Mesendoderm (in vitro differentiated cells): Measurements from ENCODE around the gene WDPCP.
A peak's percentile ranks its signal among the peaks of the same experiment; 100 is the strongest.

Experiments used
- DNase-seq: peaks from one replicate; pipeline ENCODE4 v3.0.0; 2013
- H2AK5ac ChIP-seq: 2 replicates; pipeline ENCODE4 v1.6.1; 2013; ENCODE audit warnings: low read length, inconsistent platforms
- H2BK120ac ChIP-seq: 2 replicates; pipeline ENCODE4 v1.6.1; 2013; ENCODE audit warnings: low read depth, mild to moderate bottlenecking, low read length, moderate library complexity, mixed read lengths
- H2BK15ac ChIP-seq: replicated peaks from 2 replicates; pipeline ENCODE4 v1.6.1; 2013; ENCODE audit warnings: low read depth, mild to moderate bottlenecking, moderate library complexity
- H2BK5ac ChIP-seq: 2 replicates; pipeline ENCODE4 v1.6.1; 2013; ENCODE audit warnings: low read length, inconsistent platforms
- H3K18ac ChIP-seq: 2 replicates; pipeline ENCODE4 v1.6.1; 2013; ENCODE audit warnings: mild to moderate bottlenecking, low read length, mixed read lengths
- H3K23ac ChIP-seq: one replicate; pipeline ENCODE4 v1.6.1; 2013; ENCODE audit warnings: low read length
- H3K27ac ChIP-seq: 2 replicates; pipeline ENCODE4 v1.5.1; 2013; ENCODE audit warnings: low read depth, mild to moderate bottlenecking, inconsistent platforms, low read length, moderate library complexity
- H3K27me3 ChIP-seq: 2 replicates; pipeline ENCODE4 v1.6.1; 2013; ENCODE audit warnings: low read length, control low read depth, mild to moderate bottlenecking, inconsistent platforms; ENCODE audit not compliant: insufficient read depth, poor library complexity
- H3K36me3 ChIP-seq: 2 replicates; pipeline ENCODE4 v1.6.1; 2013; ENCODE audit warnings: low read length, inconsistent platforms; ENCODE audit not compliant: control insufficient read depth, insufficient read depth
- H3K4ac ChIP-seq: one replicate; pipeline ENCODE4 v1.6.1; 2013; ENCODE audit warnings: low read depth, mild to moderate bottlenecking, low read length, moderate library complexity
- H3K4me1 ChIP-seq: 2 replicates; pipeline ENCODE4 v1.6.1; 2013; ENCODE audit warnings: low read depth, low read length, inconsistent platforms; ENCODE audit not compliant: control insufficient read depth
- H3K4me2 ChIP-seq: 2 replicates; pipeline ENCODE4 v1.6.1; 2013; ENCODE audit warnings: low read length
- H3K4me3 ChIP-seq: 2 replicates; pipeline ENCODE4 v1.5.1; 2013; ENCODE audit warnings: mild to moderate bottlenecking, low read length
- H3K56ac ChIP-seq: one replicate; pipeline ENCODE4 v1.6.1; 2013; ENCODE audit warnings: low read length
- H3K79me1 ChIP-seq: 2 replicates; pipeline ENCODE4 v1.6.1; 2013; ENCODE audit warnings: low read length, inconsistent platforms
- H3K79me2 ChIP-seq: 2 replicates; pipeline ENCODE4 v1.6.1; 2013; ENCODE audit warnings: mild to moderate bottlenecking, low read length; ENCODE audit not compliant: control insufficient read depth, insufficient read depth
- H3K9ac ChIP-seq: 2 replicates; pipeline ENCODE4 v1.6.1; 2013; ENCODE audit warnings: low read length, inconsistent platforms
- H4K5ac ChIP-seq: one replicate; pipeline ENCODE4 v1.6.1; 2013; ENCODE audit warnings: low read length
- H4K8ac ChIP-seq: one replicate; pipeline ENCODE4 v1.6.1; 2013; ENCODE audit warnings: low read depth, mild to moderate bottlenecking, control low read depth, low read length, moderate library complexity
- WGBS: extraction: QIAGEN DNeasy Blood & Tissue Kit; methylation state at CpG from one replicate; pipeline ENCODE4 v1.1.7; 2013; ENCODE audit warnings: low lambda C conversion rate, missing lambda C conversion rate; ENCODE audit not compliant: insufficient coverage; ENCODE audit errors: extremely low coverage; 5-methylcytosine and 5-hydroxymethylcytosine counted together

Gene WDPCP

GRCh38 chr2:63218800-63219526 is 369.3 kb downstream of the WDPCP start:
- Histone ChIP-seq H2AK5ac (no peak overlapping the region), H3K27me3 (no peaks in the 10 kb centered on the region), H3K4me3 (no peak overlapping the region), H3K4me1 (no peaks in the 10 kb centered on the region), H3K27ac (no peak overlapping the region), H3K36me3 (no peaks in the 10 kb centered on the region), H3K56ac (no peak overlapping the region), H2BK120ac (no peak overlapping the region), H3K4me2 (no peak overlapping the region), H3K4ac (no peak overlapping the region), H3K79me1 (no peaks in the 10 kb centered on the region), H3K18ac (no peak overlapping the region), H3K9ac (no peak overlapping the region), H2BK5ac (no peak overlapping the region), H3K79me2 (no peaks in the 10 kb centered on the region), H4K5ac (no peak overlapping the region), H4K8ac (no peak overlapping the region), H2BK15ac (no peak overlapping the region), H3K23ac (no peak overlapping the region)
- DNase-seq: no peak
- no CpG with 5 or more reads among the region's 4 CpGs for WGBS

GRCh38 chr2:63195310-63195709 is 393.0 kb downstream of the WDPCP start:
- Histone ChIP-seq H3K4me2 (no peak overlapping the region), H3K79me2 (no peaks in the 10 kb centered on the region), H3K4me1 (no peaks in the 10 kb centered on the region), H3K36me3 (no peaks in the 10 kb centered on the region), H2BK5ac (no peak overlapping the region), H4K8ac (no peak overlapping the region), H3K9ac (no peak overlapping the region), H3K23ac (no peak overlapping the region), H3K56ac (no peak overlapping the region), H3K79me1 (no peaks in the 10 kb centered on the region), H2AK5ac (no peak overlapping the region), H3K4ac (no peak overlapping the region), H4K5ac (no peak overlapping the region), H2BK15ac (no peak overlapping the region), H3K18ac (no peak overlapping the region), H3K27ac (no peak overlapping the region), H3K27me3 (no peaks in the 10 kb centered on the region), H2BK120ac (no peak overlapping the region), H3K4me3 (no peak overlapping the region)
- DNase-seq: no peak
- no CpG with 5 or more reads among the region's 3 CpGs for WGBS

GRCh38 chr2:63194175-63194574 is 394.1 kb downstream of the WDPCP start:
- H3K79me1 ChIP-seq: no peaks in the 10 kb centered on the region
- no peak overlapping the region for H3K4me2 ChIP-seq
- no peak overlapping the region for H3K4me3 ChIP-seq
- H3K56ac ChIP-seq: no peak overlapping the region
- H2BK5ac ChIP-seq: no peak overlapping the region
- peak; percentile 9 for DNase-seq
- no peaks in the 10 kb centered on the region for H3K27me3 ChIP-seq
- H3K4me1 ChIP-seq: no peaks in the 10 kb centered on the region
- H2AK5ac ChIP-seq: no peak overlapping the region
- no peaks in the 10 kb centered on the region for H3K36me3 ChIP-seq
- no peak overlapping the region for H3K4ac ChIP-seq
- no peak overlapping the region for H3K9ac ChIP-seq
- no peak overlapping the region for H3K27ac ChIP-seq
- no peaks in the 10 kb centered on the region for H3K79me2 ChIP-seq
- no peak overlapping the region for H4K8ac ChIP-seq
- no peak overlapping the region for H2BK15ac ChIP-seq
- no peak overlapping the region for H4K5ac ChIP-seq
- no peak overlapping the region for H3K23ac ChIP-seq
- H3K18ac ChIP-seq: no peak overlapping the region
- no peak overlapping the region for H2BK120ac ChIP-seq

GRCh38 chr2:63192889-63193774 is 395.1 kb downstream of the WDPCP start:
- no peak overlapping the region for H2AK5ac ChIP-seq
- H2BK120ac ChIP-seq: no peak overlapping the region
- no peak overlapping the region for H3K18ac ChIP-seq
- no peaks in the 10 kb centered on the region for H3K4me1 ChIP-seq
- no peaks in the 10 kb centered on the region for H3K79me1 ChIP-seq
- no peak overlapping the region for H3K4me2 ChIP-seq
- no peak overlapping the region for H3K9ac ChIP-seq
- no peak overlapping the region for H2BK15ac ChIP-seq
- no peak overlapping the region for H4K5ac ChIP-seq
- H3K4ac ChIP-seq: no peak overlapping the region
- H3K27me3 ChIP-seq: no peaks in the 10 kb centered on the region
- no peak overlapping the region for H3K27ac ChIP-seq
- no peak overlapping the region for H2BK5ac ChIP-seq
- no CpG with 5 or more reads among the region's 2 CpGs for WGBS
- H3K36me3 ChIP-seq: no peaks in the 10 kb centered on the region
- no peak overlapping the region for H3K4me3 ChIP-seq
- H3K79me2 ChIP-seq: no peaks in the 10 kb centered on the region
- no peak overlapping the region for H3K23ac ChIP-seq
- no peak overlapping the region for H3K56ac ChIP-seq
- DNase-seq: no peak
- H4K8ac ChIP-seq: no peak overlapping the region

- no peak overlapping the region for H3K23ac ChIP-seq
- H4K5ac ChIP-seq: no peak overlapping the region
- H3K79me2 ChIP-seq: no peaks in the 10 kb centered on the region
- H3K27me3 ChIP-seq: no peaks in the 10 kb centered on the region
- no peak overlapping the region for H3K4me2 ChIP-seq
- H3K56ac ChIP-seq: no peak overlapping the region
- no peaks in the 10 kb centered on the region for H3K4me1 ChIP-seq
- H3K9ac ChIP-seq: no peak overlapping the region
- H3K27ac ChIP-seq: no peak overlapping the region
- H3K79me1 ChIP-seq: no peaks in the 10 kb centered on the region
- no peak overlapping the region for H3K4me3 ChIP-seq
- H3K18ac ChIP-seq: no peak overlapping the region
- no peak overlapping the region for H2BK5ac ChIP-seq
- no peak overlapping the region for H2AK5ac ChIP-seq
- H3K36me3 ChIP-seq: no peaks in the 10 kb centered on the region
- H3K4ac ChIP-seq: no peak overlapping the region
- no peak overlapping the region for H4K8ac ChIP-seq
- peak; percentile 36 for DNase-seq
- H2BK120ac ChIP-seq: no peak overlapping the region
- H2BK15ac ChIP-seq: no peak overlapping the region
Measured at GRCh38 chr2:63192169-63192888, 395.9 kb downstream of the WDPCP start.
